Activated naive CD4-positive, alpha-beta T cell treated with anti-CD3 and anti-CD28 coated beads, Interleukin-2, amount 50 U/mL, for 24 hours (primary cell): Measurements from ENCODE around the gene DNAJB8.

Source experiments
- H3K27ac Mint-ChIP-seq: one replicate; pipeline ENCODE4 v1.8.0; 2021; ENCODE audit warnings: mild to moderate bottlenecking, mixed read lengths
- H3K27me3 Mint-ChIP-seq: one replicate; pipeline ENCODE4 v1.8.0; 2021; ENCODE audit warnings: mixed read lengths
- H3K36me3 Mint-ChIP-seq: one replicate; pipeline ENCODE4 v1.8.0; 2021; ENCODE audit warnings: mixed read lengths
- H3K4me1 Mint-ChIP-seq: one replicate; pipeline ENCODE4 v1.8.0; 2021; ENCODE audit warnings: mixed read lengths
- H3K4me3 Mint-ChIP-seq: one replicate; pipeline ENCODE4 v1.8.0; 2021; ENCODE audit warnings: mild to moderate bottlenecking, mixed read lengths
- H3K9me3 Mint-ChIP-seq: one replicate; pipeline ENCODE4 v1.8.0; 2021; ENCODE audit warnings: mixed read lengths

DNAJB8 gene

GRCh38 chr3:128497305-128498126 lies 30.8 kb upstream of the DNAJB8 start:
- Mint-ChIP-seq H3K27ac (no peak overlapping the region), H3K9me3 (no peaks in the 10 kb centered on the region), H3K4me3 (peak overlapping the region; percentile 80), H3K36me3 (no peaks in the 10 kb centered on the region), H3K4me1 (peaks cover 3% of the 10 kb centered on the region), H3K27me3 (peaks cover 37% of the 10 kb centered on the region)

- H3K9me3 Mint-ChIP-seq: no peaks in the 10 kb centered on the region
- peaks cover 41% of the 10 kb centered on the region for H3K27me3 Mint-ChIP-seq
- H3K4me1 Mint-ChIP-seq: peaks cover 8% of the 10 kb centered on the region
- H3K4me3 Mint-ChIP-seq: peak overlapping the region; percentile 80
- no peaks in the 10 kb centered on the region for H3K36me3 Mint-ChIP-seq
- no peak overlapping the region for H3K27ac Mint-ChIP-seq
Observed at GRCh38 chr3:128496602-128497304, 30.1 kb upstream of the DNAJB8 start.

GRCh38 chr3:128496019-128496601 lies 29.4 kb upstream of the DNAJB8 start:
- H3K4me3 Mint-ChIP-seq: peak overlapping the region; percentile 24
- peaks cover 43% of the 10 kb centered on the region for H3K27me3 Mint-ChIP-seq
- no peaks in the 10 kb centered on the region for H3K9me3 Mint-ChIP-seq
- peaks cover 12% of the 10 kb centered on the region for H3K4me1 Mint-ChIP-seq
- peak overlapping the region; percentile 12 for H3K27ac Mint-ChIP-seq
- no peaks in the 10 kb centered on the region for H3K36me3 Mint-ChIP-seq

- H3K36me3 Mint-ChIP-seq: no peaks in the 10 kb centered on the region
- peaks cover 43% of the 10 kb centered on the region for H3K27me3 Mint-ChIP-seq
- no peak overlapping the region for H3K27ac Mint-ChIP-seq
- no peak overlapping the region for H3K4me3 Mint-ChIP-seq
- peaks cover 12% of the 10 kb centered on the region for H3K4me1 Mint-ChIP-seq
- H3K9me3 Mint-ChIP-seq: no peaks in the 10 kb centered on the region
Observed at GRCh38 chr3:128495435-128495970, 28.8 kb upstream of the DNAJB8 start.

- Mint-ChIP-seq H3K27ac (no peak overlapping the region), H3K27me3 (peaks cover 43% of the 10 kb centered on the region), H3K36me3 (no peaks in the 10 kb centered on the region), H3K4me3 (no peak overlapping the region), H3K9me3 (no peaks in the 10 kb centered on the region), H3K4me1 (peaks cover 19% of the 10 kb centered on the region)
Observed at GRCh38 chr3:128494367-128494650, 27.6 kb upstream of the DNAJB8 start.

GRCh38 chr3:128493570-128494366 lies 27.1 kb upstream of the DNAJB8 start:
- no peaks in the 10 kb centered on the region for H3K36me3 Mint-ChIP-seq
- H3K4me1 Mint-ChIP-seq: peaks cover 19% of the 10 kb centered on the region
- no peaks in the 10 kb centered on the region for H3K9me3 Mint-ChIP-seq
- H3K27me3 Mint-ChIP-seq: peaks cover 43% of the 10 kb centered on the region
- H3K27ac Mint-ChIP-seq: no peak overlapping the region
- peak overlapping the region; percentile 55 for H3K4me3 Mint-ChIP-seq

GRCh38 chr3:128492671-128493569 lies 26.2 kb upstream of the DNAJB8 start, which contains the start of gene GATA2:
GATA2 (minus strand) TSS chr3:128493201; CDS start chr3:128487031, 6,170 bp downstream.
- peaks cover 19% of the 10 kb centered on the region for H3K4me1 Mint-ChIP-seq
- no peak within 1 kb of the TSS for H3K27ac Mint-ChIP-seq
- H3K9me3 Mint-ChIP-seq: no peaks in the 10 kb centered on the region
- peak within 1 kb of the TSS; percentile 55 for H3K4me3 Mint-ChIP-seq
- H3K36me3 Mint-ChIP-seq: no peaks in the 10 kb centered on the region
- H3K27me3 Mint-ChIP-seq: peaks cover 40% of the 10 kb centered on the region

- H3K4me3 Mint-ChIP-seq: peak overlapping the region; percentile 55
- no peaks in the 10 kb centered on the region for H3K9me3 Mint-ChIP-seq
- H3K27me3 Mint-ChIP-seq: peaks cover 40% of the 10 kb centered on the region
- peaks cover 2% of the 10 kb centered on the region for H3K36me3 Mint-ChIP-seq
- H3K27ac Mint-ChIP-seq: no peak overlapping the region
- H3K4me1 Mint-ChIP-seq: peaks cover 23% of the 10 kb centered on the region
Observed at GRCh38 chr3:128491941-128492670, 25.4 kb upstream of the DNAJB8 start.

- no peaks in the 10 kb centered on the region for H3K9me3 Mint-ChIP-seq
- peaks cover 2% of the 10 kb centered on the region for H3K36me3 Mint-ChIP-seq
- H3K27ac Mint-ChIP-seq: no peak overlapping the region
- peak overlapping the region; percentile 55 for H3K4me3 Mint-ChIP-seq
- H3K27me3 Mint-ChIP-seq: peaks cover 41% of the 10 kb centered on the region
- H3K4me1 Mint-ChIP-seq: peaks cover 24% of the 10 kb centered on the region
Observed at GRCh38 chr3:128491691-128491940, 24.9 kb upstream of the DNAJB8 start.

GRCh38 chr3:128490915-128491690 lies 24.4 kb upstream of the DNAJB8 start:
- peak overlapping the region; percentile 55 for H3K4me3 Mint-ChIP-seq
- no peak overlapping the region for H3K27ac Mint-ChIP-seq
- peaks cover 43% of the 10 kb centered on the region for H3K27me3 Mint-ChIP-seq
- H3K36me3 Mint-ChIP-seq: peaks cover 2% of the 10 kb centered on the region
- no peaks in the 10 kb centered on the region for H3K9me3 Mint-ChIP-seq
- H3K4me1 Mint-ChIP-seq: peaks cover 24% of the 10 kb centered on the region

GRCh38 chr3:128490650-128490914 lies 23.9 kb upstream of the DNAJB8 start:
- no peak overlapping the region for H3K4me3 Mint-ChIP-seq
- peaks cover 24% of the 10 kb centered on the region for H3K4me1 Mint-ChIP-seq
- H3K27me3 Mint-ChIP-seq: peaks cover 39% of the 10 kb centered on the region
- H3K9me3 Mint-ChIP-seq: no peaks in the 10 kb centered on the region
- peaks cover 2% of the 10 kb centered on the region for H3K36me3 Mint-ChIP-seq
- H3K27ac Mint-ChIP-seq: no peak overlapping the region

GRCh38 chr3:128489927-128490649 lies 23.4 kb upstream of the DNAJB8 start:
- H3K4me3 Mint-ChIP-seq: peak overlapping the region; percentile 81
- H3K4me1 Mint-ChIP-seq: peaks cover 24% of the 10 kb centered on the region
- H3K9me3 Mint-ChIP-seq: no peaks in the 10 kb centered on the region
- peaks cover 2% of the 10 kb centered on the region for H3K36me3 Mint-ChIP-seq
- peaks cover 40% of the 10 kb centered on the region for H3K27me3 Mint-ChIP-seq
- no peak overlapping the region for H3K27ac Mint-ChIP-seq

- H3K27me3 Mint-ChIP-seq: peaks cover 40% of the 10 kb centered on the region
- H3K9me3 Mint-ChIP-seq: no peaks in the 10 kb centered on the region
- peaks cover 24% of the 10 kb centered on the region for H3K4me1 Mint-ChIP-seq
- peaks cover 2% of the 10 kb centered on the region for H3K36me3 Mint-ChIP-seq
- H3K27ac Mint-ChIP-seq: no peak overlapping the region
- peak overlapping the region; percentile 81 for H3K4me3 Mint-ChIP-seq
Observed at GRCh38 chr3:128489674-128489926, 22.9 kb upstream of the DNAJB8 start.
